IMR-90 (cell line): ENCODE results near the gene CNTRL. TPM values are rescaled to one million over a fixed set of nuclear protein-coding genes. Genes with fewer than 3 reads are reported as not detected.

Source experiments
- ATAC-seq: fragments of 200-7000 bp; cut with Tn5 transposase; 2 replicates; pipeline ENCODE4 v1.9.1; 2020; ENCODE audit warnings: low read depth, mild to moderate bottlenecking, moderate library complexity
- BruUV-seq: library from RNA; stranded (reverse); fragments of 400-500 nt; replicated peaks from 2 replicates; lab custom pipeline; 2021; lab: Mats Ljungman, UMichigan
- CTCF ChIA-PET: fragments of 300-600 bp; formaldehyde crosslinking; extraction: SDS; loops from one replicate; lab custom pipeline; 2021; ENCODE audit warnings: antibody characterized with exemption; lab: Yijun Ruan, JAX
- POLR2A ChIA-PET: fragments of 300-600 bp; sonication (Branson Sonifier 250); formaldehyde crosslinking; loops from one replicate; lab custom pipeline; 2022; ENCODE audit warnings: antibody characterized with exemption; ENCODE audit not compliant: unreplicated experiment; lab: Charles Lee
- DNase-seq: peaks from one replicate; pipeline ENCODE4 v3.0.0; 2013
- H2AFZ ChIP-seq: replicated peaks from 2 replicates; pipeline ENCODE3; 2013; ENCODE audit warnings: low read length, mild to moderate bottlenecking; ENCODE audit not compliant: poor library complexity
- H2AK5ac ChIP-seq: 2 replicates; pipeline ENCODE4 v1.6.1; 2013; ENCODE audit warnings: low read depth, low read length, inconsistent platforms
- H2AK9ac ChIP-seq: replicated peaks from 2 replicates; pipeline ENCODE3; 2013; ENCODE audit warnings: mild to moderate bottlenecking, low read depth, low read length, moderate library complexity; ENCODE audit not compliant: poor library complexity
- H2BK120ac ChIP-seq: 2 replicates; pipeline ENCODE4 v1.6.1; 2013; ENCODE audit warnings: low read depth, low read length, inconsistent platforms
- H2BK15ac ChIP-seq: 3 replicates; pipeline ENCODE4 v1.6.1; 2013; ENCODE audit warnings: low read depth, low read length, inconsistent platforms
- H2BK20ac ChIP-seq: 2 replicates; pipeline ENCODE4 v1.6.1; 2013; ENCODE audit warnings: low read depth, mild to moderate bottlenecking, inconsistent platforms, low read length, moderate library complexity
- H2BK5ac ChIP-seq: 2 replicates; pipeline ENCODE4 v1.6.1; 2013; ENCODE audit warnings: mild to moderate bottlenecking, low read depth, low read length, inconsistent platforms; ENCODE audit not compliant: poor library complexity, severe bottlenecking
- H3K14ac ChIP-seq: replicated peaks from 2 replicates; pipeline ENCODE4 v1.6.1; 2013; ENCODE audit warnings: low read depth, low read length, inconsistent platforms
- H3K18ac ChIP-seq: 2 replicates; pipeline ENCODE4 v1.6.1; 2013; ENCODE audit warnings: low read depth, low read length, control low read depth
- H3K23ac ChIP-seq: 2 replicates; pipeline ENCODE4 v1.6.1; 2013; ENCODE audit warnings: low read depth, low read length, inconsistent platforms
- H3K27ac ChIP-seq: 2 replicates; pipeline ENCODE4 v1.5.1; 2013; ENCODE audit warnings: mild to moderate bottlenecking, control low read depth, low read length; ENCODE audit not compliant: insufficient read depth
- H3K27me3 ChIP-seq: 2 replicates; pipeline ENCODE4 v1.6.1; 2013; ENCODE audit warnings: low read length; ENCODE audit not compliant: control insufficient read depth, insufficient read depth
- H3K36me3 ChIP-seq: 2 replicates; pipeline ENCODE4 v1.6.1; 2013; ENCODE audit warnings: low read length, mixed read lengths; ENCODE audit not compliant: control insufficient read depth, insufficient read depth
- H3K4ac ChIP-seq: 2 replicates; pipeline ENCODE4 v1.6.1; 2013; ENCODE audit warnings: low read depth, low read length, inconsistent platforms
- H3K4me1 ChIP-seq: 2 replicates; pipeline ENCODE4 v1.6.1; 2013; ENCODE audit warnings: low read length, mixed read lengths; ENCODE audit not compliant: control insufficient read depth, insufficient read depth
- H3K4me2 ChIP-seq: 2 replicates; pipeline ENCODE4 v1.6.1; 2013; ENCODE audit warnings: low read depth, mild to moderate bottlenecking, control low read depth, low read length, moderate library complexity
- H3K4me3 ChIP-seq: 2 replicates; pipeline ENCODE4 v1.5.1; 2013; ENCODE audit warnings: low read depth, mild to moderate bottlenecking, control low read depth, low read length, moderate library complexity; ENCODE audit not compliant: insufficient read depth
- H3K56ac ChIP-seq: 2 replicates; pipeline ENCODE4 v1.6.1; 2013; ENCODE audit warnings: low read length, inconsistent platforms; ENCODE audit not compliant: insufficient read depth; ENCODE audit errors: extremely low read depth
- H3K79me1 ChIP-seq, 2 experiments: 2 replicates each; pipeline ENCODE4 v1.6.1; 2013; ENCODE audit warnings: low read length in 2 of 2, inconsistent platforms in 1 of 2, low read depth in 1 of 2
- H3K9ac ChIP-seq: 2 replicates; pipeline ENCODE4 v1.6.1; 2013; ENCODE audit warnings: low read depth, low read length, control low read depth
- H3K9me1 ChIP-seq: 2 replicates; pipeline ENCODE4 v1.6.1; 2013; ENCODE audit warnings: low read length, inconsistent platforms; ENCODE audit not compliant: insufficient read depth
- H3K9me3 ChIP-seq: 2 replicates; pipeline ENCODE4 v1.6.1; 2013; ENCODE audit warnings: low read length; ENCODE audit not compliant: control insufficient read depth, insufficient read depth
- H4K20me1 ChIP-seq: 2 replicates; pipeline ENCODE4 v1.6.1; 2013; ENCODE audit warnings: low read length, inconsistent platforms; ENCODE audit not compliant: insufficient read depth
- H4K5ac ChIP-seq: 2 replicates; pipeline ENCODE4 v1.6.1; 2013; ENCODE audit warnings: mild to moderate bottlenecking, low read depth, low read length, control low read depth
- H4K8ac ChIP-seq, 2 experiments: 2 replicates each; pipeline ENCODE4 v1.6.1; 2013; ENCODE audit warnings: low read depth in 2 of 2, low read length in 2 of 2, control low read depth in 1 of 2, inconsistent platforms in 1 of 2
- H4K91ac ChIP-seq: 2 replicates; pipeline ENCODE4 v1.6.1; 2013; ENCODE audit warnings: low read depth, low read length, inconsistent platforms; ENCODE audit not compliant: insufficient read depth
- BHLHE40 ChIP-seq: fragments of 150-350 bp; IDR thresholded peaks from 2 replicates; pipeline ENCODE4 v1.6.1; 2016; ENCODE audit warnings: mild to moderate bottlenecking, low read depth, low read length
- CEBPB ChIP-seq: IDR thresholded peaks from 2 replicates; pipeline ENCODE4 v1.6.1; 2012; ENCODE audit warnings: low read depth, low read length, improper control_type of control experiment
- FOS ChIP-seq: fragments of 150-350 bp; IDR thresholded peaks from 2 replicates; pipeline ENCODE4 v1.6.1; 2016; ENCODE audit warnings: low read depth, low read length
- MAFK ChIP-seq: IDR thresholded peaks from 2 replicates; pipeline ENCODE4 v1.6.1; 2012; ENCODE audit warnings: low read depth, low read length, improper control_type of control experiment
- MAZ ChIP-seq: IDR thresholded peaks from 2 replicates; pipeline ENCODE4 v1.6.1; 2012; ENCODE audit warnings: low read depth, mild to moderate bottlenecking, low read length, improper control_type of control experiment, moderate library complexity, borderline replicate concordance
- MXI1 ChIP-seq: IDR thresholded peaks from 2 replicates; pipeline ENCODE4 v1.6.1; 2012; ENCODE audit warnings: low read depth, mild to moderate bottlenecking, low read length, moderate library complexity, borderline replicate concordance
- NFE2L2 ChIP-seq: fragments of 150-350 bp; IDR thresholded peaks from 2 replicates; pipeline ENCODE4 v1.6.1; 2016; ENCODE audit warnings: low read depth, mild to moderate bottlenecking, low read length
- POLR2A ChIP-seq: IDR thresholded peaks from 2 replicates; pipeline ENCODE4 v1.6.1; 2012; ENCODE audit warnings: mild to moderate bottlenecking, low read depth, low read length
- RAD21 ChIP-seq: IDR thresholded peaks from 2 replicates; pipeline ENCODE4 v1.6.1; 2012; ENCODE audit warnings: low read length, improper control_type of control experiment
- RCOR1 ChIP-seq: IDR thresholded peaks from 2 replicates; pipeline ENCODE4 v1.6.1; 2012; ENCODE audit warnings: mild to moderate bottlenecking, low read length, improper control_type of control experiment; ENCODE audit not compliant: insufficient replicate concordance
- SMC3 ChIP-seq: fragments of 150-350 bp; IDR thresholded peaks from 2 replicates; pipeline ENCODE4 v1.6.1; 2016; ENCODE audit warnings: low read depth, mild to moderate bottlenecking, antibody characterized with exemption, low read length, moderate library complexity
- WGBS, 2 experiments: methylation state at CpG; one replicate each; pipeline versions ENCODE4 v1.1.5 to v1.1.7; 2013; ENCODE audit warnings: missing lambda C conversion rate in 2 of 2; ENCODE audit not compliant: insufficient read length in 1 of 2; ENCODE audit errors: extremely low coverage in 2 of 2; 5-methylcytosine and 5-hydroxymethylcytosine counted together
- dilution Hi-C: fragments of 300-500 bp; cut with HindIII; formaldehyde crosslinking; loops from one replicate; pipeline ENCODE4 v1.14.3; 2018; ENCODE audit warnings: low sequenced_read_pairs; ENCODE audit not compliant: unreplicated experiment
- in situ Hi-C: fragments of 300-500 bp; cut with MboI; formaldehyde crosslinking; loops from 3 replicates; pipeline ENCODE4 v1.14.3; 2019; ENCODE audit warnings: low sequenced_read_pairs, inconsistent platforms, mixed read lengths
- intact Hi-C: fragments of 100-400 bp; cut with micrococcal nuclease; formaldehyde crosslinking; loops from 2 replicates; pipeline ENCODE4 v1.10.0; 2022
- polyA plus RNA-seq, 3 experiments: library from polyadenylated mRNA; depleted of rRNA; stranded (reverse); fragments of >200 nt; gene quantifications; 2 replicates each; pipeline ENCODE4 v1.2.3, GENCODE V29; 2012; ENCODE audit warnings: low replicate concordance in 1 of 3
- total RNA-seq: library from RNA; depleted of rRNA; stranded (reverse); fragments of >200 nt; gene quantifications from 2 replicates; pipeline ENCODE4 v1.2.3, GENCODE V29; 2012
- TF ChIP-seq, protein P1 (sequence below): fragments of 150-350 bp; IDR thresholded peaks from 2 replicates; pipeline ENCODE4 v1.6.1; 2016; ENCODE audit warnings: low read depth, mild to moderate bottlenecking, low read length, moderate library complexity, borderline replicate concordance
- TF ChIP-seq, protein P2 (sequence below): conservative IDR thresholded peaks from 2 replicates; pipeline ENCODE4 v1.5.1; 2012; ENCODE audit warnings: mild to moderate bottlenecking, low read depth, low read length, improper control_type of control experiment
- TF ChIP-seq, protein P3 (sequence below): fragments of 150-350 bp; IDR thresholded peaks from 2 replicates; pipeline ENCODE4 v1.6.1; 2017; ENCODE audit warnings: mild to moderate bottlenecking, antibody characterized with exemption, low read length, low read depth

The CNTRL gene
- total and polyA plus RNA-seq, 2 of the 4 experiments (the other 2 are of a cell fraction): 4.5 to 7.3 TPM

- Histone ChIP-seq H3K9me3 (no peaks in the 10 kb centered on the region), H3K18ac (no peak overlapping the region), H2BK120ac (no peak overlapping the region), H4K91ac (no peak overlapping the region), H3K4me2 (no peak overlapping the region), H2AK5ac (peak overlapping the region; percentile 23; the same call in 1 of the 2 replicates), H3K4me1 (peaks cover 3% of the 10 kb centered on the region; the same call in 1 of the 2 replicates), H4K20me1 (no peaks in the 10 kb centered on the region), H3K9me1 (peaks cover 4% of the 10 kb centered on the region), H3K56ac (no peak overlapping the region), H2AK9ac (no peak overlapping the region), H3K27ac (no peak overlapping the region), H2AFZ (no peak overlapping the region), H3K27me3 (no peaks in the 10 kb centered on the region), H2BK15ac (no peak overlapping the region), H3K36me3 (no peaks in the 10 kb centered on the region), H3K14ac (no peak overlapping the region), H3K79me1 (peaks cover 4 to 6% of the 10 kb centered on the region in 2 experiments; a peak in 3 of 4 replicates), H2BK20ac (no peak overlapping the region), H4K5ac (no peak overlapping the region), H3K9ac (no peak overlapping the region), H3K4ac (no peak overlapping the region), H3K23ac (no peak overlapping the region), H4K8ac (no peak overlapping the region), H3K4me3 (no peak overlapping the region), H2BK5ac (no peak overlapping the region)
- in situ Hi-C loops (no loop called here), dilution Hi-C loops (no loop called here), intact Hi-C loops (no loop called here)
- POLR2A ChIA-PET: no interaction called here
- BruUV-seq: no TSS peak
- TF ChIP-seq RCOR1 (no peak), MAZ (no peak), RAD21 (no peak), POLR2A (no peak), BHLHE40 (no peak), MAFK (no peak), NFE2L2 (no peak), FOS (no peak), MXI1 (no peak), CEBPB (no peak), SMC3 (no peak)
- TF ChIP-seq, protein P1, sequence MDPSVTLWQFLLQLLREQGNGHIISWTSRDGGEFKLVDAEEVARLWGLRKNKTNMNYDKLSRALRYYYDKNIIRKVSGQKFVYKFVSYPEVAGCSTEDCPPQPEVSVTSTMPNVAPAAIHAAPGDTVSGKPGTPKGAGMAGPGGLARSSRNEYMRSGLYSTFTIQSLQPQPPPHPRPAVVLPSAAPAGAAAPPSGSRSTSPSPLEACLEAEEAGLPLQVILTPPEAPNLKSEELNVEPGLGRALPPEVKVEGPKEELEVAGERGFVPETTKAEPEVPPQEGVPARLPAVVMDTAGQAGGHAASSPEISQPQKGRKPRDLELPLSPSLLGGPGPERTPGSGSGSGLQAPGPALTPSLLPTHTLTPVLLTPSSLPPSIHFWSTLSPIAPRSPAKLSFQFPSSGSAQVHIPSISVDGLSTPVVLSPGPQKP: no peak
- TF ChIP-seq, protein P2, sequence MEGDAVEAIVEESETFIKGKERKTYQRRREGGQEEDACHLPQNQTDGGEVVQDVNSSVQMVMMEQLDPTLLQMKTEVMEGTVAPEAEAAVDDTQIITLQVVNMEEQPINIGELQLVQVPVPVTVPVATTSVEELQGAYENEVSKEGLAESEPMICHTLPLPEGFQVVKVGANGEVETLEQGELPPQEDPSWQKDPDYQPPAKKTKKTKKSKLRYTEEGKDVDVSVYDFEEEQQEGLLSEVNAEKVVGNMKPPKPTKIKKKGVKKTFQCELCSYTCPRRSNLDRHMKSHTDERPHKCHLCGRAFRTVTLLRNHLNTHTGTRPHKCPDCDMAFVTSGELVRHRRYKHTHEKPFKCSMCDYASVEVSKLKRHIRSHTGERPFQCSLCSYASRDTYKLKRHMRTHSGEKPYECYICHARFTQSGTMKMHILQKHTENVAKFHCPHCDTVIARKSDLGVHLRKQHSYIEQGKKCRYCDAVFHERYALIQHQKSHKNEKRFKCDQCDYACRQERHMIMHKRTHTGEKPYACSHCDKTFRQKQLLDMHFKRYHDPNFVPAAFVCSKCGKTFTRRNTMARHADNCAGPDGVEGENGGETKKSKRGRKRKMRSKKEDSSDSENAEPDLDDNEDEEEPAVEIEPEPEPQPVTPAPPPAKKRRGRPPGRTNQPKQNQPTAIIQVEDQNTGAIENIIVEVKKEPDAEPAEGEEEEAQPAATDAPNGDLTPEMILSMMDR: no peak
- TF ChIP-seq, protein P3, sequence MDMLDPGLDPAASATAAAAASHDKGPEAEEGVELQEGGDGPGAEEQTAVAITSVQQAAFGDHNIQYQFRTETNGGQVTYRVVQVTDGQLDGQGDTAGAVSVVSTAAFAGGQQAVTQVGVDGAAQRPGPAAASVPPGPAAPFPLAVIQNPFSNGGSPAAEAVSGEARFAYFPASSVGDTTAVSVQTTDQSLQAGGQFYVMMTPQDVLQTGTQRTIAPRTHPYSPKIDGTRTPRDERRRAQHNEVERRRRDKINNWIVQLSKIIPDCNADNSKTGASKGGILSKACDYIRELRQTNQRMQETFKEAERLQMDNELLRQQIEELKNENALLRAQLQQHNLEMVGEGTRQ: no peak
- DNase-seq: peak; percentile 25
- WGBS, 2 experiments: 60% methylated on average over 1 of the region's 8 CpGs; no CpG with 5 or more reads in 1 of the 2 experiments
- CTCF ChIA-PET: no interaction called here
- ATAC-seq: no peak
Measured at GRCh38 chr9:121206516-121207370, 132.0 kb downstream of the CNTRL start.
